Stimulated activated CD8-positive, alpha-beta memory T cell treated with anti-CD3 and anti-CD28 coated beads, Interleukin-15, amount 100 ng/mL, for 24 hours (primary cell): Measurements from ENCODE around the gene CCNF.
A peak's percentile ranks its signal among the peaks of the same experiment; 100 is the strongest.

ENCODE experiments used
- DNase-seq: peaks from one replicate; pipeline ENCODE4 v3.0.0-alpha.2; 2020; ENCODE audit warnings: low read depth

The CCNF gene

DNA sequence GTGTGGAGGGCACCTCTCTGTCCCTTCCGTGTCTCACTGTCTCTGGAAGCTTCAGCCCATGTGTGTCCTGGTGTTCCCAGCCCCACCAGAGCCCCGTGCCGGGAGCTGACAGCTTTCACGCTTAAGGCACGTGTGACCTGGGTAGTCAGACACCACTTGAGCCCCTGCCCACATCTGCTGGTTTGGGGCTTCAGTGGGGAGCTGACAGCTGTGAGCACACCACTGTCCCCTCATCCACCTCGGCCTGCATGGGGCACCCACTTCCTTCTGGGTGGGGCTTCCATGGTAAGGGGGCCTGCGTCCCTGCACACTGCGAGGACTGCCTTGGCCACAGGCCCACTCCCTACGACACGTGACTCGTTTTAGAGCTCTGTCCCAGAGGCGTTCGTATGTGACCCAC is 28.0 kb downstream of the CCNF start:
- DNase-seq, result no peak

GRCh38 chr16:2457946-2458345 is 28.7 kb downstream of the CCNF start:
- no peak for DNase-seq

GRCh38 chr16:2458887-2459646 is 29.8 kb downstream of the CCNF start:
- no peak for DNase-seq

DNA sequence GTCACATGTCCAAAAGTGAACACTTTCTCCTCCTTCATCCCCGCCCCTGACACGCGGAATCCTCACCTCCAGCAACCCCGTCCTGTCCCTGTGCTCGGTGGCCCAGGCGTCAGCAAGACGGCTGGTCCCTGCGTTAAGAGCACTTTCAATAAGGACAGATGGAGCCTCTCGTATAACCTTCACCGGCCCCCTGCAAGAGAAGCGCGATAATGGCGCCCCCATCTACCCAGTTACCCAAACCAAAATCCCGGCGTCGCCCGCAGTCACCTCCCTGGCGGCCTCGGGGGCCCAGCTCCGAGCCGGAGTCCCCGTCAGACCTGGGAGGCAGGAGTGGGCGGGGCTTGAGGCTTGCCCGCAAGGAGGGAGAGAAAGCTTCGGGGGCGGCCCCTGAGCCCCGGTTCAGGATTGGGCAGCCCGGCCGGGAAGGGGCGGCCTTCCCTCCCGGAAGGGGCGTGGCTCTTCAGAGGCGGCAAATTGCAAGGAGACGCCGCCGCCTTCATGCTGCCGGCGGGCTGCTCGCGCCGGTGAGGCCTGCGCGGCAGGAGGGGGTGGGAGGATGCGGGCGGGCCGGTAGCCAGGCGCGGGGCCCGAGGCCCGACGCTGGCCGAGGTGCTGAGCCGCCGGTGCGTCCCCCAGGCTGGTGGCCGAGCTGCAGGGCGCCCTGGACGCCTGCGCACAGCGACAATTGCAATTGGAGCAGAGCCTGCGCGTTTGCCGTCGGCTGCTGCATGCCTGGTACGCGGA is 30.6 kb downstream of the CCNF start, which contains the start of gene TEDC2:
Gene TEDC2, plus strand, starts transcription at position 463 of the 744 bp plus-strand sequence. Its CDS starts 36 bp downstream, at position 499.
- peak; percentile 90 for DNase-seq

- no peak for DNase-seq
Measured at GRCh38 chr16:2460391-2460713, 31.1 kb downstream of the CCNF start.

- DNase-seq, result no peak
Measured at GRCh38 chr16:2460916-2461315, 31.7 kb downstream of the CCNF start.

DNA sequence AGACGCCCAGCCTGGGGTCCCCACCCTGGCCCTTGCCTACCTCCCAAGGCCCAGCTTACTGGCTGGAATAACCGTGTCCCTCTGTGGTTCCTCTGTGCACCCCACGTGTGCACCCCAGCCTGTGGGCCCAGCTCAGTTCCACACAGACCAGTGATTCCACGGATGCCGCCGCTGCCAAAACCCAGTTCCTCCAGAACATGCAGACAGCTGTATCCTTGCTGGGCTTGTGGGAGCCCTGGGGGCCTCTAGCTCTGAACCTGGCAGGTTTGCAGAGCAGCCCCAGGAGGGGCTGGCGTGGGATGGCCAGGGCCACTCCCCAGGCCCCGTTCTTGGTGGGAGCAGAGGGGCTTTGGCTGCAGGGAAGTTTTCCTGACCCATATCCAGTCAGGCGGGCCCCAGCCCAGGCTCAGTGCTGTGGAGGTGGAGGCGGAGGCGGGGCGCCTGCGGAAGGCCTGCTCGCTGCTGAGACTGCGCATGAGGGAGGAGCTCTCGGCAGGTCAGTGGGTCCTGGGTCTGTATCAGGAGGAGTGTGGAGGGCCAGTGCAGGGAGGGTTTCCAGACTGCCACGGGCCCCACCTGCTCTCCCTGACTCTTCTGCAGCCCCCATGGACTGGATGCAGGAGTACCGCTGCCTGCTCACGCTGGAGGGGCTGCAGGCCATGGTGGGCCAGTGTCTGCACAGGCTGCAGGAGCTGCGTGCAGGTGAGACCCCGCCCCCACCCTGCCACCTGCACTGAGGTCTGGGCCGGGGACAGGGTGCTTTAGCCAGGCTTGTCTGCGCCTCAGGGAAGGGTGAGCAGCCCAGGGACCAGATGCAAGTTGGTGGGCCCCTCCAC is 33.0 kb downstream of the CCNF start:
- no peak for DNase-seq

DNA sequence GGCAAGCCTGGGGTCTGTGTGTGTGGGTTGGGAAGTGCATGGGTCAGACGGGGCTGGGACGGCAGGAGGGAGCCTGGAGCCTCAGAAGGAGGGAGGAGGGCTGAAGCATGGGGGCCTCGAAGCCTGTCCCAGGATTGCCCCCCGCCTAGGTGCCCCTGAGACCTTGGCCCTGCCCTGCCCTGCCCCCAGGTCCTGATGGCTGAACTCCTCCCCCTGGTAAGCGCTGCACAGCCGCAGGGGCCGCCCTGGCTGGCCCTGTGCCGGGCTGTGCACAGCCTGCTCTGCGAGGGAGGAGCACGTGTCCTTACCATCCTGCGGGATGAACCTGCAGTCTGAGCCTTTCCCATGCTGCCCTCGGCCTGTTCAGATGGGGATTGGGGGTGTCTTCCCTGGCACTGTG is 35.1 kb downstream of the CCNF start:
- no peak for DNase-seq

GRCh38 chr16:2465653-2466415 is 36.6 kb downstream of the CCNF start:
- no peak for DNase-seq

GRCh38 chr16:2466667-2467527 is 37.6 kb downstream of the CCNF start:
- DNase-seq, result no peak

DNA sequence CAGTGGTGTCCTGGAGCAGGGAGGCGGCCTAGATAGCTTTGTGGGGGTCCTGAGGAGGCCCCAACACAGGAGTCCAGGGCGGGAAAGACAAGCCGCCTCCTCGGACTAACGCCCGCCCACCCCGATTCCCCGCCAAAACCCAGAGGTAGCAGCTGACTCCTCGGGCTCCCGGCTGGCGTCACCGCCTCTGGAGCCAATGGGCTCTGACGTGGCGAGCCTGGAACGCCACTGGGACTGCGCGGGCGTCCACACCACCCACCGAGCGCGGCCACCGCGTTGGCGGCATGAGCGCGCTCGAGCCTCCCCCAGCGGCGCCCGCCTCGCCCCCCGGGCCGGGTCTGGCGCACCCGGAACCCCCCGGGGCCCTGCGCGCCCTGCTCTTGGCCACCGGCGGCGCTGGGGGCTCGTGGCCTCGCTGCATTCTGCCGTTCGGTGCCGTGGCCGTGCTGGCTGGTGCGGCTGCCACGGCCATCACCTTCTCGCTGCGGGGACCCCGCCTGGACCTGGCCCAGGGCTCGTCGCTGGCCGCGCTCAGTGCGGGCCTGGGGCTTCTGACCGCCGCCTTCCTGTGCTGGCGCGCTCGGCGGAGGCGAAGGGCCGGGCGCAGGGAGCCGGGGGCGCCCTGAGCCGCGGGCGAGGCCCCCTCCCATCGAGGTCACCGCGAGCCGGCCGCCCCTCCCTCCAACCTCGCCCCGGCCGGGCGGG is 38.4 kb downstream of the CCNF start:
- no peak for DNase-seq

- DNase-seq, result no peak
Measured at GRCh38 chr16:2468233-2468724, 39.0 kb downstream of the CCNF start.

- no peak for DNase-seq
Measured at GRCh38 chr16:2468725-2469398, 39.6 kb downstream of the CCNF start.

DNA sequence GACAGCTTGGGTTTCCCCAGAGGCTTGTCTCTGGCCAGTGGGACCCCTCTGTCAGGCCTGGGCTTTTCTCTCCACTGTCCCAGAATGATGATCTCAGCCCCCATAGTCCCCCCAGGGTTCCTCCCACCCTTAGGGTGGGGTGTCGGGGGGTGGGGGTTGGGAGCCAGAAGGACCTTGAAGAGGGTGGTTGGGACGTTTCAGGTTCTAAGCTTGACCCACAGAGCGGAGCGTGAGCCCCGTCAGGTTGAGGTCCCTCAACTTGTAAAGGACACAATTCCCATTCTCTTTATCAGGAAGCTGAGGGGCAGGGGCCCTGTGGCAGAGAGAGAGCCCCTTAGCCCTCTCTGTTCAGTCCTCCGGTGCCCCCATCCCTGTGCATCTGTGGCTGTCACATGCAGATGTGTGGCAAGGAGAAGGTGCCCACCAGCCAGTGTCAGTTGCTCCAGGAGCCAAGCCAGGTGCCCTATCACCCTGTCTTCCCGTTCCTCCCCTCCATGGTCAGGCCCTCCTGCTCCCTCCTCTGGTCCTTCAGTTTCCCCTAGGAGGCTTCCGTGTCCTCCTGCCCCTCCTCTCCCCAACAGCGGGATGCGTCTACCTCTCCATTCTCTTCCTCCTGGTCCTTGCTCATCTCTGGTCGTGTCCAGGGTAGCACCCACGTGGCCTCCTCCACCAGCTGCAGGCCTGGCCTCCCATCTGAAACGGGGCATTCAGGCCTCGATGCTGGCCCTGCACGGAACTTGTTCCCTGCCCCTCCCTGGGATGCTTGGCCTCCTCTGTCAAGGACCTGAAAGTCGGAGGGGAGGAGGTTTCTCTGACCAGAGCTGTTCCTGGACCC is 40.4 kb downstream of the CCNF start:
- no peak for DNase-seq

- DNase-seq, result no peak
Measured at GRCh38 chr16:2470234-2470601, 41.0 kb downstream of the CCNF start.

DNA sequence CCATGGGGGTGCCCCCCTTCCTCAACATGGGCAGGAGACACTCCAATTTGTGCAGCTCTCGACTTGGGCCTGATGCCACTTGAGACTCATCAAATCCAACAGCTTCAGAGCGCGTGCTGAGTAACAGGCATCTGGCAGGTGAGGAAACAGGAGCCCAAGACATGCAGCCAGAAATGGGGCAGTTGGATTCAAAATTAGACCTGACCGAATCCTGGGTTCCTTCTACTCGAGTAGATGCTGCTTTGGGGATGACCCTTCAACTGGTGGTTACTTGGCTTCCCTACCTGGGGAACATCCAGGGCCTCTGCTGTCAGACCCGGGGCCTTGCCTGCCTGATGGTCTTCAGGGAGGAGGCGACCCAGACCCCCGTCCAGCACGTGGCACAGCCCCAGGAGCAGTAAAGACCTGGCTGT is 41.4 kb downstream of the CCNF start:
- DNase-seq, result no peak

- DNase-seq, result no peak
Measured at GRCh38 chr16:2471016-2471652, 41.9 kb downstream of the CCNF start, which contains the start of gene NTN3. Gene NTN3 (plus strand): TSS chr16:2471297. CDS start chr16:2471702, 405 bp downstream.
